K562 (cell line): Measurements from ENCODE around the gene HCAR3.

Experiments used
- CBX5 ChIP-seq: IDR thresholded peaks from 2 replicates; pipeline ENCODE4 v1.6.1; 2014; ENCODE audit warnings: low read depth, borderline replicate concordance
- CTCF ChIP-seq, 3 experiments: IDR thresholded peaks in 2 of 3; conservative IDR thresholded peaks in 1 of 3; 2 replicates each; pipeline ENCODE4 v1.5.1; 2011 to 2012; ENCODE audit warnings: low read length in 3 of 3, mild to moderate bottlenecking in 3 of 3, control low read depth in 2 of 3, improper control_type of control experiment in 1 of 3, inconsistent platforms in 1 of 3, low read depth in 1 of 3, mixed read lengths in 1 of 3, moderate library complexity in 1 of 3; ENCODE audit not compliant: insufficient read depth in 2 of 3

GRCh38 chr12:122687086-122687485 is 29.5 kb downstream of the HCAR3 start:
- TF ChIP-seq CBX5, result no peak
- TF ChIP-seq CTCF (IDR thresholded peaks at IDR 0.05 in 2 of 3, conservative IDR thresholded peaks at IDR 0.05 in 1 of 3; ENCODE audit: insufficient read depth in 2 of 3, low read depth in 1 of 3, low read length in 3 of 3), result no peak
